A549 (cell line): ENCODE results near the gene AQP2. TPM values are rescaled to one million over a fixed set of nuclear protein-coding genes. Genes with fewer than 3 reads are reported as not detected.

Experiments used
- ATAC-seq, 2 experiments: fragments of 200-7000 bp in 1 of 2; fragments of >200 bp in 1 of 2; cut with Nextera tagmentation in 1 of 2; cut with Tn5 transposase in 1 of 2; 3 replicates each; pipeline versions ENCODE4 v1.8.0 to v1.9.1; 2018 to 2020; ENCODE audit warnings: mild to moderate bottlenecking in 1 of 2, moderate library complexity in 1 of 2
- CTCF ChIA-PET: fragments of 300-600 bp; sonication (Branson Sonifier 250); formaldehyde crosslinking; extraction: SDS; loops from one replicate; lab custom pipeline; 2021; ENCODE audit warnings: antibody characterized with exemption, inconsistent platforms; lab: Yijun Ruan, JAX
- POLR2A ChIA-PET: fragments of 350-600 bp; formaldehyde crosslinking; extraction: SDS; loops from one replicate; lab custom pipeline; 2021; ENCODE audit warnings: antibody characterized with exemption, inconsistent platforms; lab: Yijun Ruan, JAX
- DNase-seq, 2 experiments: peaks; one replicate each; pipeline versions ENCODE4 v3.0.0 to v3.0.0-alpha.2; 2011 to 2016; ENCODE audit warnings: low read depth in 1 of 2, low spot score in 1 of 2
- FAIRE-seq: peaks from 2 replicates; lab custom pipeline; 2011; peaks lifted over from hg19 to GRCh38; lab: Jason Lieb, UNC
- H3K27ac ChIP-seq, 2 experiments: fragments of >200 bp; sonication (Bioruptor Twin); formaldehyde crosslinking; 3 replicates each; pipeline ENCODE4 v1.5.1; 2016 to 2017
- H3K4me1 ChIP-seq: fragments of >200 bp; sonication (Bioruptor Twin); formaldehyde crosslinking; 3 replicates; pipeline ENCODE4 v1.6.1; 2016
- H3K4me2 ChIP-seq: fragments of >200 bp; sonication (Bioruptor Twin); formaldehyde crosslinking; 3 replicates; pipeline ENCODE4 v1.6.1; 2016
- H3K4me3 ChIP-seq: fragments of >200 bp; sonication (Bioruptor Twin); formaldehyde crosslinking; 3 replicates; pipeline ENCODE4 v1.5.1; 2016
- H3K9me3 ChIP-seq: fragments of >200 bp; sonication (Bioruptor Twin); formaldehyde crosslinking; 3 replicates; pipeline ENCODE4 v1.6.1; 2016
- BHLHE40 ChIP-seq: IDR thresholded peaks from 2 replicates; pipeline ENCODE4 v1.6.1; 2012; ENCODE audit warnings: low read depth, low read length, inconsistent platforms
- CEBPB ChIP-seq, 2 experiments: fragments of >200 bp in 1 of 2; sonication (Bioruptor Twin) in 1 of 2; formaldehyde crosslinking in 1 of 2; IDR thresholded peaks; 2 replicates each; pipeline ENCODE4 v1.6.1; 2012 to 2016
- EHMT2 ChIP-seq: fragments of 200-600 bp; sonication (generic); IDR thresholded peaks from 2 replicates; pipeline ENCODE4 v1.6.1; 2016; ENCODE audit warnings: antibody characterized with exemption, low read depth, mild to moderate bottlenecking, moderate library complexity
- ESRRA ChIP-seq: fragments of 150-350 bp; IDR thresholded peaks from 2 replicates; pipeline ENCODE4 v1.6.1; 2014; ENCODE audit warnings: mild to moderate bottlenecking, low read length, borderline replicate concordance
- HEYL ChIP-seq: fragments of 250-450 bp; sonication (Bioruptor Pico); IDR thresholded peaks from 2 replicates; pipeline ENCODE4 v1.8.0; 2021; ENCODE audit warnings: mild to moderate bottlenecking, moderate library complexity
- HOXA7 ChIP-seq: fragments of 250-450 bp; sonication (Bioruptor Pico); IDR thresholded peaks from 2 replicates; pipeline ENCODE4 v1.5.0; 2020; ENCODE audit warnings: mild to moderate bottlenecking, moderate library complexity
- HOXB5 ChIP-seq: fragments of 250-450 bp; sonication (Bioruptor Pico); IDR thresholded peaks from 2 replicates; pipeline ENCODE4 v1.5.0; 2020; ENCODE audit warnings: mild to moderate bottlenecking, moderate library complexity
- KDM5A ChIP-seq: fragments of 200-600 bp; sonication (generic); IDR thresholded peaks from 2 replicates; pipeline ENCODE4 v1.6.1; 2016; ENCODE audit warnings: antibody characterized with exemption, mild to moderate bottlenecking
- MAZ ChIP-seq: fragments of 150-350 bp; IDR thresholded peaks from 2 replicates; pipeline ENCODE4 v1.6.1; 2014; ENCODE audit warnings: antibody characterized with exemption, low read depth, low read length, borderline replicate concordance
- MYC ChIP-seq: IDR thresholded peaks from 2 replicates; pipeline ENCODE4 v1.6.1; 2012; ENCODE audit warnings: mild to moderate bottlenecking, inconsistent platforms, low read length, improper control_type of control experiment, borderline replicate concordance
- NFE2L2 ChIP-seq: fragments of 150-350 bp; conservative IDR thresholded peaks from 2 replicates; pipeline ENCODE4 v1.6.1; 2014; ENCODE audit warnings: low read length
- NPAS2 ChIP-seq: fragments of 250-450 bp; sonication (Bioruptor Pico); IDR thresholded peaks from 2 replicates; pipeline ENCODE4 v1.8.0; 2022; ENCODE audit warnings: mild to moderate bottlenecking, moderate library complexity, borderline replicate concordance
- NR3C1 ChIP-seq: fragments of >200 bp; sonication (Bioruptor Twin); formaldehyde crosslinking; IDR thresholded peaks from 3 replicates; pipeline ENCODE4 v1.6.1; 2017
- PHF8 ChIP-seq: fragments of 200-600 bp; sonication (generic); IDR thresholded peaks from 2 replicates; pipeline ENCODE4 v1.6.1; 2016; ENCODE audit warnings: low read depth, mild to moderate bottlenecking, antibody characterized with exemption, moderate library complexity, borderline replicate concordance
- POLR2A ChIP-seq: IDR thresholded peaks from 2 replicates; pipeline ENCODE4 v1.6.1; 2012; ENCODE audit warnings: mild to moderate bottlenecking, low read length
- POLR2AphosphoS2 ChIP-seq: conservative IDR thresholded peaks from 2 replicates; pipeline ENCODE4 v1.6.1; 2012; ENCODE audit warnings: low read length, improper control_type of control experiment, inconsistent platforms
- RAD21 ChIP-seq, 2 experiments: fragments of >200 bp in 1 of 2; sonication (Bioruptor Twin) in 1 of 2; formaldehyde crosslinking in 1 of 2; IDR thresholded peaks in 1 of 2; conservative IDR thresholded peaks in 1 of 2; 2 replicates in 1 of 2; 3 replicates in 1 of 2; pipeline ENCODE4 v1.6.1; 2012 to 2018; ENCODE audit warnings: inconsistent platforms in 1 of 2
- RARB ChIP-seq: fragments of 250-450 bp; sonication (Bioruptor Pico); IDR thresholded peaks from 2 replicates; pipeline ENCODE4 v1.8.0; 2021; ENCODE audit warnings: mild to moderate bottlenecking, moderate library complexity
- RCOR1 ChIP-seq: fragments of 150-350 bp; IDR thresholded peaks from 2 replicates; pipeline ENCODE4 v1.6.1; 2014; ENCODE audit warnings: antibody characterized with exemption, low read length, low read depth
- TP53 ChIP-seq: fragments of 250-450 bp; sonication (Bioruptor Pico); IDR thresholded peaks from 2 replicates; pipeline ENCODE4 v1.5.0; 2021; ENCODE audit warnings: mild to moderate bottlenecking, moderate library complexity
- ZNF302 ChIP-seq: fragments of 250-450 bp; sonication (Bioruptor Pico); IDR thresholded peaks from 2 replicates; pipeline ENCODE4 v1.9.0; 2021; ENCODE audit warnings: inconsistent platforms, mild to moderate bottlenecking, moderate library complexity
- ZSCAN20 ChIP-seq: fragments of 250-450 bp; sonication (Bioruptor Pico); IDR thresholded peaks from 2 replicates; pipeline ENCODE4 v1.8.0; 2022; ENCODE audit warnings: mild to moderate bottlenecking, moderate library complexity
- WGBS: methylation state at CpG from one replicate; pipeline ENCODE4 v1.1.6; 2017; ENCODE audit errors: missing lambda C conversion rate; 5-methylcytosine and 5-hydroxymethylcytosine counted together
- polyA plus RNA-seq, 4 experiments: library from polyadenylated mRNA; depleted of rRNA in 3 of 4; stranded (reverse); fragments of >200 nt; fragmentation: RNase III in 1 of 4; extraction: RNeasy Plus Mini Kit Qiagen cat#74134 plus additional on column Dnase treatment in 1 of 4; gene quantifications; 2 replicates in 3 of 4; 3 replicates in 1 of 4; pipeline ENCODE4 v1.2.3, GENCODE V29; 2011 to 2017
- TF ChIP-seq, protein P1 (sequence below): fragments of 150-350 bp; IDR thresholded peaks from 2 replicates; pipeline ENCODE4 v1.6.1; 2014; ENCODE audit warnings: low read depth, mild to moderate bottlenecking, low read length
- TF ChIP-seq, protein P2 (sequence below): fragments of >200 bp; sonication (Bioruptor Twin); formaldehyde crosslinking; IDR thresholded peaks from 3 replicates; pipeline ENCODE4 v1.5.1; 2016
- TF ChIP-seq, protein P3 (sequence below): fragments of 250-450 bp; sonication (Bioruptor Pico); IDR thresholded peaks from 2 replicates; pipeline ENCODE4 v1.5.0; 2020; ENCODE audit warnings: low read depth, mild to moderate bottlenecking, moderate library complexity
- TF ChIP-seq, protein P4 (sequence below): fragments of 250-450 bp; sonication (Bioruptor Pico); IDR thresholded peaks from 2 replicates; pipeline ENCODE4 v1.5.0; 2021; ENCODE audit warnings: mild to moderate bottlenecking, moderate library complexity, borderline replicate concordance
- TF ChIP-seq, protein P5 (sequence below): fragments of >200 bp; sonication (Bioruptor Twin); formaldehyde crosslinking; IDR thresholded peaks from 2 replicates; pipeline ENCODE4 v1.6.1; 2016

Gene AQP2
- polyA plus RNA-seq, 2 of the 4 experiments (the other 2 are of a cell fraction) = not detected

GRCh38 chr12:49974231-49974675 lies 23.7 kb downstream of the AQP2 start (continued):
- TF ChIP-seq, protein P1, sequence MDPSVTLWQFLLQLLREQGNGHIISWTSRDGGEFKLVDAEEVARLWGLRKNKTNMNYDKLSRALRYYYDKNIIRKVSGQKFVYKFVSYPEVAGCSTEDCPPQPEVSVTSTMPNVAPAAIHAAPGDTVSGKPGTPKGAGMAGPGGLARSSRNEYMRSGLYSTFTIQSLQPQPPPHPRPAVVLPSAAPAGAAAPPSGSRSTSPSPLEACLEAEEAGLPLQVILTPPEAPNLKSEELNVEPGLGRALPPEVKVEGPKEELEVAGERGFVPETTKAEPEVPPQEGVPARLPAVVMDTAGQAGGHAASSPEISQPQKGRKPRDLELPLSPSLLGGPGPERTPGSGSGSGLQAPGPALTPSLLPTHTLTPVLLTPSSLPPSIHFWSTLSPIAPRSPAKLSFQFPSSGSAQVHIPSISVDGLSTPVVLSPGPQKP = no peak
- TF ChIP-seq BHLHE40 (no peak), HEYL (CRISPR knock-in tag) (no peak), POLR2AphosphoS2 (no peak), MYC (no peak), KDM5A (no peak), HOXA7 (CRISPR knock-in tag) (no peak)

- POLR2A ChIA-PET = no interaction called here
- TF ChIP-seq MAZ = no peak
- TF ChIP-seq POLR2A = no peak
- no peak for TF ChIP-seq NR3C1
- no peak for TF ChIP-seq RARB
- TF ChIP-seq, all 56 proteins: peak for 0
- no peak overlapping the region for H3K4me2 ChIP-seq
- no peaks in the 10 kb centered on the region for H3K4me1 ChIP-seq
- DNase-seq (no peak), ATAC-seq (peak in 1 of 2 experiments; percentile 3; a peak in 2 of 6 replicates), FAIRE-seq (no peak)
- WGBS = 82% methylated on average over 6 of the region's 8 CpGs
- no peak overlapping the region for H3K27ac ChIP-seq
- no peaks in the 10 kb centered on the region for H3K9me3 ChIP-seq
- CTCF ChIA-PET = interaction anchor here (0.7 to 29.8 kb wide), 7 partner anchors 9 to 99 kb away, joined by 3 to 708 read pairs (median 4); partner anchors contain the start of genes ASIC1 and SMARCD1
- no peak overlapping the region for H3K4me3 ChIP-seq
Measured at GRCh38 chr12:49974677-49975317, 24.3 kb downstream of the AQP2 start.

- TF ChIP-seq ESRRA (no peak), POLR2A (no peak), NFE2L2 (no peak), RAD21 (conservative IDR thresholded peaks at IDR 0.05 in 1 of 2, IDR thresholded peaks at IDR 0.05 in 1 of 2) (no peak), HOXA7 (CRISPR knock-in tag) (no peak), HOXB5 (CRISPR knock-in tag) (no peak)
- TF ChIP-seq, all 56 proteins: peak for 0
- no peaks in the 10 kb centered on the region for H3K9me3 ChIP-seq
- ATAC-seq (no peak), FAIRE-seq (no peak), DNase-seq (no peak)
- ChIA-PET POLR2A (no interaction called here), CTCF (interaction anchor here (1.0 to 29.8 kb wide), 7 partner anchors 4 to 108 kb away, joined by 3 to 708 read pairs (median 4); partner anchors contain the start of genes AQP6, ASIC1 and SMARCD1)
- H3K4me3 ChIP-seq = no peak overlapping the region
- no peak overlapping the region for H3K4me2 ChIP-seq
- H3K4me1 ChIP-seq = no peaks in the 10 kb centered on the region
- 94% methylated on average over 6 of the region's 17 CpGs for WGBS
- no peak overlapping the region for H3K27ac ChIP-seq
Measured at GRCh38 chr12:49975318-49975761, 24.8 kb downstream of the AQP2 start.

DNA sequence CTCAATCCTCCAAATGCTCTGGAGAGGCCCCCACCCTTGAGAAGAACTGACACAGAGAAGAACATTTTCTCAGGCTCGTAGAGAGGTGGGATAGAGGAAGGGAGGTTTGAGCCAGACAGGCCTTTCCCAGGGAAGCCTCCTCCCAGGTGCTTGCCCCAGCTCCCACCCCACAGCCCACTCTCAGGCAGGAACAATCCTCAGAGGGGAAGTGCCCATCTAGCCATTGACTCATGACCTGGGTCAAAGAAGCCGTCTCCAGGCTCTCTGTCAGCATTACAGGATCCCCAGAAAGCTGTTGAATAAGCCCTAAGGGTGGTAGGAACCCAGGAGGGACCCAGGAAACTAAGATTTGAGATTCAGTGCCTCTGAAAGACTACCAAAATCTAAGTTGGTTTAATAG lies 26.0 kb downstream of the AQP2 start:
- Histone ChIP-seq H3K4me1 (no peaks in the 10 kb centered on the region), H3K27ac (no peak overlapping the region), H3K9me3 (no peaks in the 10 kb centered on the region), H3K4me2 (no peak overlapping the region), H3K4me3 (no peak overlapping the region)
- ATAC-seq (no peak), DNase-seq (no peak), FAIRE-seq (no peak)
- CTCF ChIA-PET = interaction anchor here (0.7 to 29.8 kb wide), 6 partner anchors 6 to 109 kb away, joined by 3 to 708 read pairs (median 171); partner anchors contain the start of genes AQP6, ASIC1 and SMARCD1
- POLR2A ChIA-PET = no interaction called here
- WGBS = 67% methylated on average over 2 of the region's 2 CpGs
- TF ChIP-seq, protein P2, sequence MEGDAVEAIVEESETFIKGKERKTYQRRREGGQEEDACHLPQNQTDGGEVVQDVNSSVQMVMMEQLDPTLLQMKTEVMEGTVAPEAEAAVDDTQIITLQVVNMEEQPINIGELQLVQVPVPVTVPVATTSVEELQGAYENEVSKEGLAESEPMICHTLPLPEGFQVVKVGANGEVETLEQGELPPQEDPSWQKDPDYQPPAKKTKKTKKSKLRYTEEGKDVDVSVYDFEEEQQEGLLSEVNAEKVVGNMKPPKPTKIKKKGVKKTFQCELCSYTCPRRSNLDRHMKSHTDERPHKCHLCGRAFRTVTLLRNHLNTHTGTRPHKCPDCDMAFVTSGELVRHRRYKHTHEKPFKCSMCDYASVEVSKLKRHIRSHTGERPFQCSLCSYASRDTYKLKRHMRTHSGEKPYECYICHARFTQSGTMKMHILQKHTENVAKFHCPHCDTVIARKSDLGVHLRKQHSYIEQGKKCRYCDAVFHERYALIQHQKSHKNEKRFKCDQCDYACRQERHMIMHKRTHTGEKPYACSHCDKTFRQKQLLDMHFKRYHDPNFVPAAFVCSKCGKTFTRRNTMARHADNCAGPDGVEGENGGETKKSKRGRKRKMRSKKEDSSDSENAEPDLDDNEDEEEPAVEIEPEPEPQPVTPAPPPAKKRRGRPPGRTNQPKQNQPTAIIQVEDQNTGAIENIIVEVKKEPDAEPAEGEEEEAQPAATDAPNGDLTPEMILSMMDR = no peak
- TF ChIP-seq CEBPB (IDR thresholded peaks at IDR 0.05) (no peak), ZSCAN20 (CRISPR knock-in tag) (no peak), TP53 (CRISPR knock-in tag) (no peak), PHF8 (no peak), ZNF302 (no peak), NPAS2 (CRISPR knock-in tag) (no peak), EHMT2 (no peak), RCOR1 (no peak)
- TF ChIP-seq, protein P3, sequence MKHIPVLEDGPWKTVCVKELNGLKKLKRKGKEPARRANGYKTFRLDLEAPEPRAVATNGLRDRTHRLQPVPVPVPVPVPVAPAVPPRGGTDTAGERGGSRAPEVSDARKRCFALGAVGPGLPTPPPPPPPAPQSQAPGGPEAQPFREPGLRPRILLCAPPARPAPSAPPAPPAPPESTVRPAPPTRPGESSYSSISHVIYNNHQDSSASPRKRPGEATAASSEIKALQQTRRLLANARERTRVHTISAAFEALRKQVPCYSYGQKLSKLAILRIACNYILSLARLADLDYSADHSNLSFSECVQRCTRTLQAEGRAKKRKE (CRISPR knock-in tag) = no peak
- TF ChIP-seq, protein P4, sequence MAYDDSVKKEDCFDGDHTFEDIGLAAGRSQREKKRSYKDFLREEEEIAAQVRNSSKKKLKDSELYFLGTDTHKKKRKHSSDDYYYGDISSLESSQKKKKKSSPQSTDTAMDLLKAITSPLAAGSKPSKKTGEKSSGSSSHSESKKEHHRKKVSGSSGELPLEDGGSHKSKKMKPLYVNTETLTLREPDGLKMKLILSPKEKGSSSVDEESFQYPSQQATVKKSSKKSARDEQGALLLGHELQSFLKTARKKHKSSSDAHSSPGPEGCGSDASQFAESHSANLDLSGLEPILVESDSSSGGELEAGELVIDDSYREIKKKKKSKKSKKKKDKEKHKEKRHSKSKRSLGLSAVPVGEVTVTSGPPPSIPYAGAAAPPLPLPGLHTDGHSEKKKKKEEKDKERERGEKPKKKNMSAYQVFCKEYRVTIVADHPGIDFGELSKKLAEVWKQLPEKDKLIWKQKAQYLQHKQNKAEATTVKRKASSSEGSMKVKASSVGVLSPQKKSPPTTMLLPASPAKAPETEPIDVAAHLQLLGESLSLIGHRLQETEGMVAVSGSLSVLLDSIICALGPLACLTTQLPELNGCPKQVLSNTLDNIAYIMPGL (CRISPR knock-in tag) = no peak
- TF ChIP-seq, protein P5, sequence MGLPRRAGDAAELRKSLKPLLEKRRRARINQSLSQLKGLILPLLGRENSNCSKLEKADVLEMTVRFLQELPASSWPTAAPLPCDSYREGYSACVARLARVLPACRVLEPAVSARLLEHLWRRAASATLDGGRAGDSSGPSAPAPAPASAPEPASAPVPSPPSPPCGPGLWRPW = no peak
